ENCODE data around the gene CCL19.

GRCh38 chr9:34665067-34665380 is 26.1 kb downstream of the CCL19 start:
- no peak for TF ChIP-seq POLR2A (IDR thresholded peaks at IDR 0.05)
- TF ChIP-seq, protein P1, sequence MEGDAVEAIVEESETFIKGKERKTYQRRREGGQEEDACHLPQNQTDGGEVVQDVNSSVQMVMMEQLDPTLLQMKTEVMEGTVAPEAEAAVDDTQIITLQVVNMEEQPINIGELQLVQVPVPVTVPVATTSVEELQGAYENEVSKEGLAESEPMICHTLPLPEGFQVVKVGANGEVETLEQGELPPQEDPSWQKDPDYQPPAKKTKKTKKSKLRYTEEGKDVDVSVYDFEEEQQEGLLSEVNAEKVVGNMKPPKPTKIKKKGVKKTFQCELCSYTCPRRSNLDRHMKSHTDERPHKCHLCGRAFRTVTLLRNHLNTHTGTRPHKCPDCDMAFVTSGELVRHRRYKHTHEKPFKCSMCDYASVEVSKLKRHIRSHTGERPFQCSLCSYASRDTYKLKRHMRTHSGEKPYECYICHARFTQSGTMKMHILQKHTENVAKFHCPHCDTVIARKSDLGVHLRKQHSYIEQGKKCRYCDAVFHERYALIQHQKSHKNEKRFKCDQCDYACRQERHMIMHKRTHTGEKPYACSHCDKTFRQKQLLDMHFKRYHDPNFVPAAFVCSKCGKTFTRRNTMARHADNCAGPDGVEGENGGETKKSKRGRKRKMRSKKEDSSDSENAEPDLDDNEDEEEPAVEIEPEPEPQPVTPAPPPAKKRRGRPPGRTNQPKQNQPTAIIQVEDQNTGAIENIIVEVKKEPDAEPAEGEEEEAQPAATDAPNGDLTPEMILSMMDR (IDR thresholded peaks at IDR 0.05) = no peak

All from right lobe of liver (tissue), 4 donors.